ENCODE results near the gene DBNDD1.

DNA sequence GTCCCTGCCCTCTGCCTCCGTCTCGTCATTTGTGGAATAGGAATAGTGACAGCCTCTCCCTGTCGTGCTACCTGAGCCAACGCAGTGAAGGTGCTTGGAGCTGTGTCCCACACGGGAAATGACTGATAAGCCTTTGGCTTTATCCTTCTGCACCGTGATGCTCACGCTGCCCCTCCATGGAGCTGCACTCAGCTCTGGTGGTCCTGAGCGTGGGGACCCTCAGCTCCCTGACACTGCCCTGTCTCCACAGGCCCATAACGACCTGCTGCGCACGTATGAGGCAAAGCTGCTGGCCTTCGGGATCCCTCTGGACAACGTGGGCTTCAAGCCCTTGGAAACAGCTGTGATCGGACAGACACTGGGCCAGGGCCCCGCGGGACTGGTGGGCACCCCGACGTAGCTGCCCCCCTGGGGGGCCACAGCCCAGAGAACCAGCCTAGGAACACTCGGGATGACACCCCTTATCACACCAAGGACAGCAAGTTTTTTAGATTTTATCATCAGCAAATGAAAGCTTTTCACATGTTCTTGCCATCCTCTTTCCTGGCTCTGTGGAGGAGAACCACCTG, 23.8 kb upstream of the DBNDD1 start:
- TF ChIP-seq EZH2 (IDR thresholded peaks at IDR 0.05; ENCODE audit: borderline replicate concordance): no peak
- TF ChIP-seq, protein P1, sequence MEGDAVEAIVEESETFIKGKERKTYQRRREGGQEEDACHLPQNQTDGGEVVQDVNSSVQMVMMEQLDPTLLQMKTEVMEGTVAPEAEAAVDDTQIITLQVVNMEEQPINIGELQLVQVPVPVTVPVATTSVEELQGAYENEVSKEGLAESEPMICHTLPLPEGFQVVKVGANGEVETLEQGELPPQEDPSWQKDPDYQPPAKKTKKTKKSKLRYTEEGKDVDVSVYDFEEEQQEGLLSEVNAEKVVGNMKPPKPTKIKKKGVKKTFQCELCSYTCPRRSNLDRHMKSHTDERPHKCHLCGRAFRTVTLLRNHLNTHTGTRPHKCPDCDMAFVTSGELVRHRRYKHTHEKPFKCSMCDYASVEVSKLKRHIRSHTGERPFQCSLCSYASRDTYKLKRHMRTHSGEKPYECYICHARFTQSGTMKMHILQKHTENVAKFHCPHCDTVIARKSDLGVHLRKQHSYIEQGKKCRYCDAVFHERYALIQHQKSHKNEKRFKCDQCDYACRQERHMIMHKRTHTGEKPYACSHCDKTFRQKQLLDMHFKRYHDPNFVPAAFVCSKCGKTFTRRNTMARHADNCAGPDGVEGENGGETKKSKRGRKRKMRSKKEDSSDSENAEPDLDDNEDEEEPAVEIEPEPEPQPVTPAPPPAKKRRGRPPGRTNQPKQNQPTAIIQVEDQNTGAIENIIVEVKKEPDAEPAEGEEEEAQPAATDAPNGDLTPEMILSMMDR (IDR thresholded peaks at IDR 0.05; ENCODE audit: poor library complexity): no peak

Measured in hepatocyte (in vitro differentiated cells).